Natural killer cell (primary cell): Measurements from ENCODE around the gene MYO5B. TPM values are rescaled to one million over a fixed set of nuclear protein-coding genes. Genes with fewer than 3 reads are reported as not detected.

Experiments
- ATAC-seq, 3 donors: fragments of 150-1000 bp in 2 of 3; fragments of 200-7000 bp in 1 of 3; cut with Tn5 transposase; 1 replicate in 1 of 3; 2 replicates in 2 of 3; pipeline ENCODE4 v1.10.0; 2021; ENCODE audit warnings: mild to moderate bottlenecking in 2 of 3, moderate library complexity in 2 of 3
- DNase-seq, 2 donors: peaks; one replicate each; pipeline versions ENCODE4 v3.0.0 to v3.0.0-alpha.2; 2013 to 2021; ENCODE audit warnings: mixed read lengths in 1 of 2
- H3K27ac ChIP-seq: one replicate; pipeline ENCODE4 v1.5.1; 2013; ENCODE audit warnings: mild to moderate bottlenecking, low read length
- H3K27me3 ChIP-seq: one replicate; pipeline ENCODE4 v1.6.1; 2013; ENCODE audit warnings: low read length; ENCODE audit not compliant: control insufficient read depth, insufficient read depth
- H3K36me3 ChIP-seq: one replicate; pipeline ENCODE4 v1.6.1; 2013; ENCODE audit warnings: low read length; ENCODE audit not compliant: control insufficient read depth, insufficient read depth
- H3K4me1 ChIP-seq: one replicate; pipeline ENCODE4 v1.6.1; 2013; ENCODE audit warnings: low read length; ENCODE audit not compliant: control insufficient read depth, insufficient read depth
- H3K4me3 ChIP-seq: one replicate; pipeline ENCODE4 v1.5.1; 2013; ENCODE audit warnings: low read length
- H3K9me3 ChIP-seq: one replicate; pipeline ENCODE4 v1.6.1; 2013; ENCODE audit warnings: low read length; ENCODE audit not compliant: control insufficient read depth, insufficient read depth
- H3K27ac Mint-ChIP-seq, 2 donors: one replicate each; pipeline ENCODE4 v1.8.0; 2022; ENCODE audit warnings: mild to moderate bottlenecking in 2 of 2, mixed read lengths in 2 of 2, moderate library complexity in 1 of 2
- H3K27me3 Mint-ChIP-seq, 2 donors: one replicate each; pipeline ENCODE4 v1.8.0; 2022; ENCODE audit warnings: low read depth in 2 of 2, mixed read lengths in 2 of 2
- H3K36me3 Mint-ChIP-seq: one replicate; pipeline ENCODE4 v1.8.0; 2022; ENCODE audit warnings: mixed read lengths
- H3K4me1 Mint-ChIP-seq, 2 donors: one replicate each; pipeline ENCODE4 v1.8.0; 2022; ENCODE audit warnings: mixed read lengths in 2 of 2
- H3K4me3 Mint-ChIP-seq: one replicate; pipeline ENCODE4 v1.8.0; 2022; ENCODE audit warnings: mild to moderate bottlenecking, moderate library complexity, mixed read lengths
- H3K9me3 Mint-ChIP-seq, 2 donors: one replicate each; pipeline ENCODE4 v1.8.0; 2022; ENCODE audit warnings: mixed read lengths in 2 of 2
- CTCF ChIP-seq: fragments of 200-600 bp; IDR thresholded peaks from one replicate; pipeline ENCODE4 v1.8.0; 2022; ENCODE audit warnings: antibody characterized with exemption
- WGBS: methylation state at CpG from one replicate; pipeline ENCODE4 v1.1.7; 2013; ENCODE audit warnings: missing lambda C conversion rate; ENCODE audit not compliant: insufficient coverage; 5-methylcytosine and 5-hydroxymethylcytosine counted together
- intact Hi-C: fragments of 100-400 bp; cut with micrococcal nuclease; formaldehyde crosslinking; loops from one replicate; pipeline ENCODE4 v1.14.2; 2022
- total RNA-seq, 4 donors: library from RNA; stranded (reverse); fragments of 120-200 nt in 1 of 4; gene quantifications; one replicate each; pipeline versions ENCODE4 v1.2.3 to v1.2.4, GENCODE V29; 2013 to 2022

The MYO5B gene
- total RNA-seq, 3 donors from 2014 or later (not counting 1 experiment from before 2014, with no cell fraction given): 0.33 TPM; not detected in 2

- Histone ChIP-seq H3K36me3 (no peaks in the 10 kb centered on the region), H3K27me3 (no peaks in the 10 kb centered on the region), H3K9me3 (no peaks in the 10 kb centered on the region), H3K27ac (no peak overlapping the region), H3K4me1 (no peaks in the 10 kb centered on the region), H3K4me3 (no peak overlapping the region)
- H3K4me1 Mint-ChIP-seq: no peaks in the 10 kb centered on the region
- no peak overlapping the region for H3K27ac Mint-ChIP-seq
- intact Hi-C loops: no loop called here
- no peaks in the 10 kb centered on the region for H3K9me3 Mint-ChIP-seq
- TF ChIP-seq CTCF: no peak
- no peaks in the 10 kb centered on the region for H3K36me3 Mint-ChIP-seq
- WGBS: 29% methylated on average over 2 of the region's 2 CpGs
- H3K27me3 Mint-ChIP-seq: peaks cover 8 to 12% of the 10 kb centered on the region in 2 donors
- H3K4me3 Mint-ChIP-seq: no peak overlapping the region
- ATAC-seq: no peak
- no peak for DNase-seq
These were observed 329.5 kb downstream of the MYO5B start for GRCh38 chr18:49865401-49865800.

GRCh38 chr18:49863769-49864621, 331.0 kb downstream of the MYO5B start:
- TF ChIP-seq CTCF: no peak
- H3K36me3 Mint-ChIP-seq: no peaks in the 10 kb centered on the region
- H3K27me3 ChIP-seq: no peaks in the 10 kb centered on the region
- no peaks in the 10 kb centered on the region for H3K9me3 ChIP-seq
- H3K9me3 Mint-ChIP-seq: no peaks in the 10 kb centered on the region
- ATAC-seq (no peak), DNase-seq (no peak)
- H3K36me3 ChIP-seq: no peaks in the 10 kb centered on the region
- no peaks in the 10 kb centered on the region for H3K4me1 ChIP-seq
- H3K4me3 Mint-ChIP-seq: no peak overlapping the region
- no peaks in the 10 kb centered on the region for H3K4me1 Mint-ChIP-seq
- no peak overlapping the region for H3K27ac ChIP-seq
- H3K27me3 Mint-ChIP-seq: peaks cover 8 to 12% of the 10 kb centered on the region in 2 donors
- intact Hi-C loops: no loop called here
- no peak overlapping the region for H3K4me3 ChIP-seq
- 91% methylated on average over 26 of the region's 26 CpGs for WGBS
- H3K27ac Mint-ChIP-seq: no peak overlapping the region

- Mint-ChIP-seq H3K36me3 (no peaks in the 10 kb centered on the region), H3K9me3 (no peaks in the 10 kb centered on the region), H3K27ac (no peak overlapping the region), H3K27me3 (peaks cover 8 to 12% of the 10 kb centered on the region in 2 donors), H3K4me1 (peaks cover 7 to 9% of the 10 kb centered on the region in 2 donors), H3K4me3 (no peak overlapping the region)
- DNase-seq: no peak
- no peaks in the 10 kb centered on the region for H3K27me3 ChIP-seq
- no peak for ATAC-seq
- intact Hi-C loops: loop anchor here (1.0 kb wide), 1 partner anchor 304 kb away; no protein-coding TSS in a partner anchor
- 91% methylated on average over 13 of the region's 13 CpGs for WGBS
- no peaks in the 10 kb centered on the region for H3K9me3 ChIP-seq
- peaks cover 6% of the 10 kb centered on the region for H3K4me1 ChIP-seq
- no peak for TF ChIP-seq CTCF
- no peak overlapping the region for H3K27ac ChIP-seq
- H3K36me3 ChIP-seq: no peaks in the 10 kb centered on the region
- no peak overlapping the region for H3K4me3 ChIP-seq
These were observed 332.1 kb downstream of the MYO5B start for GRCh38 chr18:49862656-49863385.
